Measurements from ENCODE around the gene CCDC13.

CCDC13 gene

GRCh38 chr3:42801784-42802183 is 28.7 kb upstream of the CCDC13 start:
- TF ChIP-seq CTCF (IDR thresholded peaks at IDR 0.05), result no peak
- Mint-ChIP-seq H3K27me3 (ENCODE audit: low read depth, poor library complexity) (peaks cover 5% of the 10 kb centered on the region), H3K4me1 (peaks cover 60% of the 10 kb centered on the region), H3K36me3 (ENCODE audit: low read depth) (peaks cover 20% of the 10 kb centered on the region), H3K4me3 (peak overlapping the region; percentile 35), H3K9me3 (peaks cover 11% of the 10 kb centered on the region), H3K27ac (no peak overlapping the region)
- no peak for DNase-seq

- H3K27ac Mint-ChIP-seq, result peak overlapping the region; percentile 7
- peaks cover 26% of the 10 kb centered on the region for H3K36me3 Mint-ChIP-seq (ENCODE audit: low read depth)
- DNase-seq, result no peak
- H3K4me3 Mint-ChIP-seq, result peak overlapping the region; percentile 16
- H3K9me3 Mint-ChIP-seq, result peaks cover 15% of the 10 kb centered on the region
- no peak for TF ChIP-seq CTCF (IDR thresholded peaks at IDR 0.05)
- peaks cover 60% of the 10 kb centered on the region for H3K4me1 Mint-ChIP-seq
- H3K27me3 Mint-ChIP-seq (ENCODE audit: low read depth, poor library complexity), result peaks cover 5% of the 10 kb centered on the region
Measured at GRCh38 chr3:42801048-42801620, 28.1 kb upstream of the CCDC13 start.

DNA sequence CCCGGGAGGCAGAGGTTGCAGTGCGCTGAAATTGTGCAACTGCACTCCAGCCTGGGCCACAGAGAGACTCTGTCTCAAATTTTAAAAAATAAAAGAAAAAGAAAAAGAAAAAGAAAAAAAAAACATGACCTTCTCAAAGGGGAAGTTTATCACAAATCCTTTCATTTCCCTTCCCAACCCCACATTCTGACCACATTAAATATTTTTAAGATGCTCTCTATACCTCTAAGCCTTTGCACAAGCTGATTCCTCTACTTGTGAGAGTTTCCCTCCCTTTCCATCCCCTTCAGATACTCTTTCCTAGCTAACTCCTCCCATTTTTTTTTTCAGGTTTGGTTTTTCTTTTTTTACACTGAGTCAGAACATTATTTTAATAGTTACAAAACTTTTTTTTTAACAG is 27.2 kb upstream of the CCDC13 start:
- H3K27me3 Mint-ChIP-seq (ENCODE audit: low read depth, poor library complexity), result no peaks in the 10 kb centered on the region
- H3K4me3 Mint-ChIP-seq, result no peak overlapping the region
- peaks cover 35% of the 10 kb centered on the region for H3K36me3 Mint-ChIP-seq (ENCODE audit: low read depth)
- no peak for DNase-seq
- peaks cover 53% of the 10 kb centered on the region for H3K4me1 Mint-ChIP-seq
- no peak overlapping the region for H3K27ac Mint-ChIP-seq
- no peak for TF ChIP-seq CTCF (IDR thresholded peaks at IDR 0.05)
- H3K9me3 Mint-ChIP-seq, result peaks cover 15% of the 10 kb centered on the region

DNA sequence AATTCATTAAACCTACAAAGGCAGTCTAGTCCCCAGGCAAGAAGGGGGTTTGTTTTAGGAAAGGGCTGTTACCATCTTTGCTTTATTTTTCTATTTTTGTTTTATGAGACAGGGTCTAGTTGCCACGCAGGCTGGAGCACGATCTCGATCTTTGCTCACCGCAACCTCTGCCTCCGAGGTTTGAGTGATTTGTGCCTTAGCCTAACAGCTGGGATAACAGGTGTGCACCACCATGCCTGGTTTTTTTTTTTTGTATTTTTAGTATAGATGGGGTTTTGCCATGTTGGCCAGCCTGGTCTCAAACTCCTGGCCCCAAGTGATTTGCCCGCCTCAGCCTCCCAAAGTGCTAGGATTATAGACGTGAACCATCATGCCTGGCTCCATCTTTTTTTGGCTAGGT is 26.3 kb upstream of the CCDC13 start:
- peaks cover 15% of the 10 kb centered on the region for H3K9me3 Mint-ChIP-seq
- H3K4me3 Mint-ChIP-seq, result no peak overlapping the region
- H3K27me3 Mint-ChIP-seq (ENCODE audit: low read depth, poor library complexity), result no peaks in the 10 kb centered on the region
- TF ChIP-seq CTCF (IDR thresholded peaks at IDR 0.05), result no peak
- no peak overlapping the region for H3K27ac Mint-ChIP-seq
- H3K36me3 Mint-ChIP-seq (ENCODE audit: low read depth), result peaks cover 42% of the 10 kb centered on the region
- peaks cover 47% of the 10 kb centered on the region for H3K4me1 Mint-ChIP-seq
- DNase-seq, result no peak

DNA sequence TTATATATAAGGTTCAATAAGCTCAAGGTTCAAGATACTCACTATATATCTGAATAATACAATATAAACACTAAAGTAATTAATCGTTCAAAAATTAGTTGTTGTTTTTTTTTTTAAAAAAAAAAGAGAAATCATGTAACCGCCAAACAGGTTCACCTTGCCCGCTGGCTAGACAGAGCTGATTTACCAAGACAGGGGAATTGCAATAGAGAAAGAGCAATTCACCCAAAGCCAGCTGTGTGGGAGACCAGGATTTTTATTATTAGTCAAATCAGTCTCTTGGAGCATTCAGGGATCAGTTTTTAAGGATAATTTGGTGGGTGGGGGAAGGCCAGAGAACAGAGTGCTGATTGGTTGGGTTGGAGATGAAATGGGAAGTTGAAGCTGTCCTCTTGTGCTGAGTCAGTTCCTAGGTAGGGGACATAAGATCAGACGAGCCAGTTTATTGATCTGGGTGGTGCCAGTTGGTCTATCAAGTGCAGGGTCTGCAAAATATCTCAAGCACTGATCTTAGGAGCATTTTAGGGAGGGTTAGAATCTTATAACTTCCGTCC is 23.4 kb upstream of the CCDC13 start:
- no peak overlapping the region for H3K27ac Mint-ChIP-seq
- H3K36me3 Mint-ChIP-seq (ENCODE audit: low read depth), result peaks cover 69% of the 10 kb centered on the region
- H3K9me3 Mint-ChIP-seq, result peaks cover 15% of the 10 kb centered on the region
- H3K27me3 Mint-ChIP-seq (ENCODE audit: low read depth, poor library complexity), result no peaks in the 10 kb centered on the region
- H3K4me1 Mint-ChIP-seq, result peaks cover 21% of the 10 kb centered on the region
- no peak for DNase-seq
- no peak overlapping the region for H3K4me3 Mint-ChIP-seq
- no peak for TF ChIP-seq CTCF (IDR thresholded peaks at IDR 0.05)

GRCh38 chr3:42795621-42796181 is 22.6 kb upstream of the CCDC13 start:
- Mint-ChIP-seq H3K27ac (no peak overlapping the region), H3K4me3 (no peak overlapping the region), H3K9me3 (peaks cover 15% of the 10 kb centered on the region), H3K36me3 (ENCODE audit: low read depth) (peaks cover 69% of the 10 kb centered on the region), H3K4me1 (peaks cover 14% of the 10 kb centered on the region), H3K27me3 (ENCODE audit: low read depth, poor library complexity) (no peaks in the 10 kb centered on the region)
- TF ChIP-seq CTCF (IDR thresholded peaks at IDR 0.05), result no peak
- DNase-seq, result no peak

Measured in nephron progenitor cell (in vitro differentiated cells).